ENCODE data around the gene UPK1A.
A peak's percentile ranks its signal among the peaks of the same experiment; 100 is the strongest.

Gene UPK1A

DNA sequence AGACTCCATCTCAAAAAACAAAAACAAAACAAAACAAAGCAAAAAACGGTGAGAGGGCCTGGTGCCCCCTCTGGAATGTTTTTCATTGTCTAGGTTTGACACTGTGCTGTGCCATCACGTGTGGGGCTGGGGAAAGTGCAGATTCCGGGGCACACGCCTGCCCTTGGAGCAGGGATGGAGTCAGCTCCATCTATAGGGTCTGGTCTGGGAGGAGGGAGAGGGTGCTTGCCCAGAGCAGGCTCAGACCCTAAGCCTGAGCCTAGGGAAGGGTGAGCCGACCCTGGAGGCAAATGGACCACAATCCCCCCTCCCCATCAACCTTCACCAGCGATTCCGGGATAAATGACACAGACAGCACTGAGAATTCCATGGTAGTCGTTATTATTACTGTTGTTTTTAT, 27.1 kb downstream of the UPK1A start:
- no peak for DNase-seq

DNA sequence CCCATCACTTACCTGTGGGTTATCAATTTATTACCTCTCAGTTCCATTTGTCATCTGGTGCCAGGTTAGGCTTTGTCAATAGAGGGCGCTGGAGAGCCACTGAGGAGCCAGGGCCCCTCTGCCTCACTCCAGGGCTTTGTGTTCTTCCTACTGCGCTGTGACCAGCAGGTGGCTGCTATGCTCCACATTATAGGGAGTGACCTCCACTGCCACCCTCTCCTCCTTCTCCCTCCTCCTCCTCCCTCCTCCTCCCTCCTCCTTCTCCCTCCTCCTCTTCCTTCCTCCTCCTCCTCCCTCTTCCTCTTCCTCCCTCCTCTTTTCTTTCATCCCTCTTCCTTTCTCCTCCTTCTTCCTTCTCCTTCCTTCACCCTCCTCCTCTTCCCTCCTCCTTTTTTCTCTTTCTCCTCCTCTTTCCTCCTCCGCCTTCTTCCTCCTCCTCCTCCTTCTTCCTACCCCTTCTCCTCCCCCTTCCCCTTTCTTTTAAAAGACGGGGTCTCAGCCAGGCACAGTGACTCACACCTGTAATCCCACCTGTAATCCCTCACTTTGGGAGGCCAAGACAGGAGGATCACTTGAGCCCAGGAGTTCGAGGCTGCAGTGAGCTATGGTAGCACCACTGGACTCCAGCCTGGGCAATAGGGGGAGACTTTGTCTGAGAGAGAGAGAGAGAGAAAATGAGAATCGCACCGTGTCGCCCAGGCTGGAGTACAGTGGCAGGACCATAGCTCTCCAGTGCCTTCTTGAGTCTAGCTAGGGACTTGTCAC, 27.7 kb downstream of the UPK1A start:
- peak; percentile 89 to 91 for DNase-seq

DNA sequence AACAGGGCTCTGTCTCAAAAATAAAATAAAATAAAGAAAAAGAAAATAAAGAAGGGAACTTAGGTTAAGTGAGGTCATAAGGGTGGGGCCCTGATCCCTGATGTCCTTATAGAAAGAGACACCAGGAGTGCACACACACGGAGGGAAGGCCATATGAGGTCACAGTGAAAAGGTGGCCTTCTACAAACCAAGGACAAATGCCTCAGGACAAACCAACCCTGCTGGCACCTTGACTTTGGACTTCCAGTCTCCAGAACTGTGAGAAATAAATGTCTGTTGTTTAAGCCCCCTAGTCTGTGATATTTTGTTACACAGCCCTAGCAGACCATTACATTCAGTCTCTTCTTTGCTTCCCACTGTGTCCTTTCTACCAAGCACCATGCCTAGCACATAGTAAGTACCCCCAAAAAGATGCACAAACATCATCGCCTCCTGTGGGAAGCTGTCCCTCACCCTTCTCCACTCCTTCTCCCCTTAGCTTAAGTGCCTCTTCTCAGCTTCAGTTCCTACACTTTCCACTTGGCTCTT, 29.6 kb downstream of the UPK1A start:
- no peak for DNase-seq

DNA sequence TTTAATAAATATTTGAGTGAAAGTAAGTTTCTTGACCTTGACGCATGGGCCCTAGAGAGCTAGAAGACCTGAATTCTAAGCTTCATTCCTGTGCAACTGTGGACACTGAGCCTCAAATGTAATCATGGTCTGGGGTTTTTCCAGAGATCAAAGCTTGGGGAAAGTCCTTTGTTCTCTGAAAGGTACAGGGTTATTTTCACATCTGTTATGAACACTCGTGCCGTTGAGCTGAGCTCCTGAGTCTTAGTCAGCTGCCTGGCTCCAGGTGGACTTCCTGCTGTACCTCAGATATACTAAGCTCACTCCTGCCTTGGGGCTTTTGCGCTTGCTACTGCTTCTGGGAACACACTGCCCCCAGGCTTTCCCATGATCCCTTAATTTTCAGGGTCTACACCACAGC, 30.5 kb downstream of the UPK1A start:
- DNase-seq: no peak

DNA sequence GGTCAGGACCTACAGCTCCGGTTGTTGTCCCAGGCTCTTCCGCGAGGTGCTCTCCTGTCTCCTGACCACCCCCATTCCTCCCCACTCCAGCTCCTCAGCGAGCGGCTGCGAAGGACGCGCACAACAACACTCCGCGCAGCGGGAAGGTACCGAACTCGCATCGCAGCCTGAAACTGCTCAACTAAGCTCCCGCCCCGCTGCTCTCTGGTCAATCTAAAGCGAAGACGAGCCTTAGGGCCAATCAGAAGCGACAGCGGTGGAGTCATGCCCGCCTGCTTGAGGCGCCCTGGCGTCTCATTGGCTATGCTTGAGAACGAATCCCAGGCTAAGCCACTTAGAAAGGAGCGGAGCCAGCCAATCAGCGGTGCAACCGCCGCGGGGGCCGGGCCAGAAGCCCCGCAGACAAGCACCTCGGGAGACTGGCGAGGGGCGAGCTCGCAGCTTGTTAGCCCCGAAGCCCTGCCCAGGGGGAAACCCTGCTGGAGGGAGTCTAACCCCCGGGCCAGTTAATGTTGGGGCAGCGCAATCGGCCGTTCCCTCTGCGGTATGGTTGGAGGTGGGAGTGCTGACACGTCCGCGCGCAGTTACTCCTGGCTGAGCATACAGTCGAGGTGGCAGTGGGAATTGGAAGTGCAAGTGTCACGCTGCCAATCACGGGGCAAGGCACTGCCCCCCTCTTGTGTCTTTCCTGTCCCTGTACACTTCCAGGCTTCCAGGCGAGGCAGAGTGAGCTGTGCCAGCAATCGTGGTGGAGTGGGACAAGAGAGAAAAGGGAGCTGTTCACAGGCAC, 36.1 kb downstream of the UPK1A start:
- peak; percentile 89 to 91 for DNase-seq

DNA sequence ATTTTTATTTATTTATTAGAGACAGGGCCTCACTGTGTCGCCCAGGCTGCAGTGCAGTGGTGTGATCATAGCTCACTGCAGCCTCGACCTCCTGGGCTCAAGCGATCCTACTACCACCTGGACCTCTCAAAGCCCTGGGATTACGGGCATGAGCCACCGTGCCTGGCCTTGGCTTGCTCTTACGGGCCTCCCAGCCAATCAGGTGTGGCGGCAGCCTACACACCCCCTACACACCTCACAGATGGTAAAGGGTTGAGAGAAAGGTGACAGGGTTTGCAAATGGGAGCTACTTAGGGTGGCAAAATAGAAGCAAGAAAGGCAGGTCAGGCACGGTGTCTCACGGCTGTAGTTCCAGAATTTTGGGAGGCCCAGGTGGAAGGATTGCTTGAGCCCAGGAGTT, 37.0 kb downstream of the UPK1A start:
- no peak for DNase-seq

DNA sequence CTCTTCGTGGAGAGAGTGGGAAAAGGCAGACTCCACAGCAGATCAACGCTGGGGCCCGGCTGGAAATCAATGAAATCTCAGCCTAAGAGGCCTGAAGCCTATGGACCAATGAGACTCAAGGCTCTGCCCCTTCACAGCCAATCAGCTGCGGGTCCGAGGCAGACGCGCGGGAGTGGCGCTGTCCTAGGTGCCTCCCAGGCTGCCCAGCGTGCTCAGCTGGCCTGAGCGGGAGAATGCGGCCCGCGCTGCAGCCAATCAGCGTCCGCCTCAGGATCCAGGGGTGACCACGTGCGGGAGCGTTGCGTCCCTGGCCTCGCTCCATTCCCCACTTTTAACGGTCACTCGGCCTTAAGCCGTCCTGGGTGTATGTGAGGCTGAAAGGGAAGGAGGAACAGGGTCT, 37.9 kb downstream of the UPK1A start, which contains the start of gene ZBTB32:
ZBTB32 (plus strand) TSS at position 341 of the 400 bp plus-strand sequence. CDS start 10,069 bp downstream, outside the sequence.
- DNase-seq: no peak

DNA sequence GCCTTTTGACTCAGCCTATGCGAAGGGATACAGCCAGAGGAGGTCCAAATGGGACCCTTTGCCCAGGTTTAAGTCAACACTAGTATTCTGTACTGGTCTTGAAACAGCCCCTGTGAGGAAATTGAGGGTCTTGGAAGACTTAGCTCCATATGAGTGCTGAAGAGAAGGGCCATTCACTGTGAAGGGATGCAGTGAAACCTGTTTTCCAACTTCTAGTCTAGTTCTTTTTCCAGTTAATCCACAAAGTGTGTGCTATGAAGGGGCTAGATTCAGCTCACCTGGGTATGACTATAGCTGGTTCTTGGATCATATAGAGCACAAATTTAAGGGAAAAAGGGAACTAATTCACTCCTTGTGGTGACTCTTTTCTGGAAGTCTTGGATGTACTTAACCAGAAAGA, 42.1 kb downstream of the UPK1A start:
- DNase-seq: no peak

DNA sequence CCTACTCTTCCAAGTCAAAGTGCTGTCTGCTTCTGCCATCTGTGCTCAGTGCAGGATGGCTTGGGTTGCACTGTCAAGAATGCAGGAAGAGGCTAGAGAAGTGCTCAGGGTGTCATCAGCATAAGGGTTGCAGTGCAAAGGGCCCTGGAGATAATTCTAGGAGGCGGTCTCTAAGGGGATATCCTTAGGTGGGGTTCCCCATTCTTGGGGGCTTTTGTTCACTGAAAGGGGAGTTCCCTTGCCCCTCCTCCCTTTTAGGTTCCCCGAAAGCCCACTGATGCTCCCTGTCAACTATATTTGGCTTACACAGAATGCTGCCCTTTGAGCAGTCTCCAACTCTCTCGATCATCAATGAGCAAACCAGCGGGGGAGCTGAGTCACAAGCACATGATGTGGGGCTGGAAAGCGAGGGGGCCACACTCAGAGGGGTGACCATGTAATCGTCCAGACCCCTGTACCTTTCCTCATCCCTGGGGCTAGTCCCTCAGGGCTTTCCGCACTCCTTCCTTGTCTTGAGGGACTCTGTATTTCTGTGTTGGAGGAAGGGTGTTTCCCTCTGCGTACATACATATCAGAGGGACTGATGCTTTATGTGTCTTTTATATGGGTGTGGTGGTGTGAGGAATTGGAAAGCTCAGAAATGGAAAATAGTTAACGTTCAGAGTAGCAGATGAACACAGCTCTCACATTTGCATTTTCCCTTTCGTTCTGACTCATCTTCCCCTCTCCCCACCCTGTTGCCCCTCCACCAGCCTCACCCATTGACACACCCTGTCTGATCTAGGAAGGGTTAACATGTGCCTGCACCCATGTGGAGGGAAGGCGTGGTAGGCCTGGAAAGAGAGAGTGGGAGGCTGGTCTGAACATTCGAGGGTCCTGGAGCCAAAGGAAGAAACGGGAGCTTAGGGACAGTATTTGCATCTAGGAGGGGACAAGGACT, 44.7 kb downstream of the UPK1A start:
- DNase-seq: peak; percentile 26 to 44

DNA sequence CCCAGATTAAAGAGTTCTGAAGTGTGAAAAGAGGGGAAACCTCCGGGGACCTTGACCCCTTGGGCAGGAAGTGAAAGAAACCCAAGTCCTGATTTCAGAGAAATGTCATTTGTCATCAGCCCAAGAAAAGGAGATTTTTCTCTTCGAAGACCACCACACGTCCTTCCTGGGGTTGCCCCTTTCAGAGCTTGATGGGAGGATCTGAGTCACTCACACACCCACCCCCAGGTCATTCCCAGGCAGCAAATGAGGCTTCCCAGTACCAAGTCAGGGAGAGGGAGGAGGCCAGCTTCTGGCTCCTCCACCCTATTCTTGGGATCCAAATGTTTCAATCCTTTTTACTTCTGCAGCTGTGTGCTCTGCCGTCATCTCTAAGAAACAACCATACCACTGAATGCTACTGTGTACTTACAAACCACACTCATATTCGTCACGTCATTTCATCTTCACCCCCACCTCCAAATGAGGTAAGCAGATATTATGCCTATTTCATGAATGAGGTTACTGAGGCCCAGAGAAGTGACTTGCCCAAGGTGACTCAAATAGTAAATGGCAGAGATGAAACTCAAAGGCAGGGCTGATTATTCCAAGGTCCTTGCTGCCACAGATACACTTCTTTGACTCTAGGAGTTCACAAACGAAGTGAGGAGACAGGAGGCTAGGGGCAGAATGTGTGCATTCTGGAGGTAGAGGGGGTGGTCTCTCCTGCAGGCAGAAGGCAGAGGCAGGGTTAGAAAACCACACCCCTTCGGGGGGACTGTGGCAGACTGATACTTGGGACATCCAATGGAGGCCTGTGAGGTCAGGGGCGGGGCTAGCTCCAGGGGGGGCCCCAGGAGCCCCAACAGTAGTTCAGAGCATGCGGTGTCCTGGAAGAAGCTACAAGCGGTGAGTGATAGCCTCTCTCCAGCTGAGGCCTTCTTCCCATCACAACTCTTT, 46.5 kb downstream of the UPK1A start:
- DNase-seq: peak in 1 of 2 experiments; percentile 28

DNA sequence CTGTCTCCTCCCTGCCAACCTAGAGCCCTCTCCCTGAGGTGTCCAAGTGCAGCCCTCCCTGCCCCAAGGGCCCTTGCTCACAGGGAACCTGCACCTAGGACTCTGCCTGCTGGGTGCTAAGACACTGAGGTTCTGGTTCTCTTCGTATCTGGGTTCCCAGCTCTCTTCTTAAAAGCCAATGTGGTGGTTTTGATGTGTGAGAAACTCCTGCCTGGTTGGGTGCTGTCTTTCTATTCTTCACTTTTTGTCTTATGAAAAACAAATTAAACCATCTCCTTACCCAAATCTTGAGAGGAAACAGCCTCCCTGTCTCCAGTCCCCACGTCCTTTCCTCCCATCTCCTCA, 47.2 kb downstream of the UPK1A start:
- DNase-seq: no peak

DNA sequence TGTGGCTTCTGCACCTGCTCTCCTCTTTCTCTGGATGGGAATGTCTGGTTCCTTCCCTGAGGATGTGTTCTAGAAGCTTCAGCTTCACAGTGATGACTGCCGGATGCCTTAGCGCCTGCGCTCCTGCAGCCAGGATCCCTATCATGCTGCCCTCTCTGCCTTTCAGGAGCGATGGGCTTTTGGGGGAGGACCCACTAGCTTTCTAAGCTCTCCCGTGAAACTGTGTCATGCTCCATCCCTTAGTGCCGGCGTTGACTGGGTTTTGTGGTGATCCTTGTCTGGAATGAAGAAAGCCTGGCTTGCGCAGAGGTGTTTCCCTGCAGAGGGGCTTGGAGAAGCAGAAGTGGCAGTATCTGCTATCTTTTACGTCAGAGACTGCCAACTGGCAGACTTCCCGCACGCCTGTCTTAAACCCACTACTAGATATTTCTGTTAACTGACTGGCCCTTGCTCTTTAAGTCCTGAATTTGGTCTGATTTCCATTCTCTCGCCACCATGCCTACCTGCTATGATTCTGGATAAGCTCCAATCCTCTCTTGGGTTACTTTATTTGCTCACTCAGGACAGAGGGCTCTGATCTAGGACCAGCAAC, 47.7 kb downstream of the UPK1A start:
- no peak for DNase-seq

DNA sequence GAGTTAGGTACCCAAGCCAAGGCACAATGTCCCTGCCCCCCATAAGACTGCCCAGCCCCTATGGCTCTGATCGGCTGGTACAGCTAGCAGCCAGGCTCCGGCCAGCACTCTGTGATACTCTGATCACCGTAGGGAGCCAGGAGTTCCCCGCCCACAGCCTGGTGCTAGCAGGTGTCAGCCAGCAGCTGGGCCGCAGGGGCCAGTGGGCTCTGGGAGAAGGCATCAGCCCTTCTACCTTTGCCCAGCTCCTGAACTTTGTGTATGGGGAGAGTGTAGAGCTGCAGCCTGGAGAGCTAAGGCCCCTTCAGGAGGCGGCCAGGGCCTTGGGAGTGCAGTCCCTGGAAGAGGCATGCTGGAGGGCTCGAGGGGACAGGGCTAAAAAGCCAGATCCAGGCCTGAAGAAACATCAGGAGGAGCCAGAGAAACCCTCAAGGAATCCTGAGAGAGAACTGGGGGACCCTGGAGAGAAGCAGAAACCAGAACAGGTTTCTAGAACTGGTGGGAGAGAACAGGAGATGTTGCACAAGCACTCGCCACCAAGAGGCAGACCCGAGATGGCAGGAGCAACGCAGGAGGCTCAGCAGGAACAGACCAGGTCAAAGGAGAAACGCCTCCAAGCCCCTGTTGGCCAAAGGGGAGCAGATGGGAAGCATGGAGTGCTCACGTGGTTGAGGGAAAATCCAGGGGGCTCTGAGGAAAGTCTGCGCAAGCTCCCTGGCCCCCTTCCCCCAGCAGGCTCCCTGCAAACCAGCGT, 48.5 kb downstream of the UPK1A start:
- DNase-seq: no peak

DNA sequence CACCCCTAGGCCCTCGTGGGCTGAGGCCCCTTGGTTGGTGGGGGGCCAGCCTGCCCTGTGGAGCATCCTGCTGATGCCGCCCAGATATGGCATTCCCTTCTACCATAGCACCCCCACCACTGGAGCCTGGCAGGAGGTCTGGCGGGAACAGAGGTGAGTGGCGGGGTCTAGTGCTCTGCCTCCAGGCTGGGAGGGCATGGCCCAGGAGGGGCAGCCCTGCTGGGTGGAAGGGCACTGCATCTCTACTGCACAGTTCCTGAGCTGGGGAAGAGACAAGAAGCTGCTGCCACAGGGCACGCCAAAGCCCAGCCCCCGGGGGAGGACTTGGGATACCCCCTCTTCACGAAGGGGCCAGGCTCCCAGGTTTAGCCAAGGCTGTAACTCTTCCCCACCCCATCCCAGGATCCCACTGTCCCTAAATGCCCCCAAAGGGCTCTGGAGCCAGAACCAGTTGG, 49.1 kb downstream of the UPK1A start:
- DNase-seq: no peak

DNA sequence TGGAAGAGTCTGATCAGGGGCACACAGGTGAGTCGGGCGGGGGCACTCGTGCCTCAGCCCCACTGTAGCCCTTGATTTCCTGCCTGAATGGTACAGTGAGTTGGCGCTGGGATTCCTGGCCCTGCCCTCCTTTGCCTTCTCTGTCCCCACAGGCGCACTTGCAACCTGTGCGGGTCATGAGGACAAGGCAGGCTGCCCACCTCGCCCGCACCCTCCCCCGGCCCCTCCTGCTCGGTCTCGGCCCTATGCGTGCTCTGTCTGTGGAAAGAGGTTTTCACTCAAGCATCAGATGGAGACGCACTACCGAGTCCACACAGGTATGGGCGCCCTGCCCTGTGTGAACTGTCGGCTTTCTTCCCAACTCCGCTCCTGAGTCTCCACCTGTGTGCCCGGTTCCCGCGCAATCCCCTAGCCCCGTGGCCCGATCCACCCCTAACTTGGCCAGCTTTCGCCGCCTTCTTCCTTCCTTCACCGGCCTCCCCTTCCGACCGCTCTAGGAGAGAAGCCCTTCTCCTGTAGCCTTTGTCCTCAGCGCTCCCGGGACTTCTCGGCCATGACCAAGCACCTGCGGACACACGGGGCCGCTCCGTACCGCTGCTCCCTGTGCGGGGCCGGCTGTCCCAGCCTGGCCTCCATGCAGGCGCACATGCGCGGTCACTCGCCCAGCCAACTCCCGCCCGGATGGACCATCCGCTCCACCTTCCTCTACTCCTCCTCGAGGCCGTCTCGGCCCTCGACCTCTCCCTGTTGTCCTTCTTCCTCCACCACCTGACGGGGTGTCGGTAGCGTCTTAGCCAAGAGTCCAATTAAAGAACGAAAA, 49.9 kb downstream of the UPK1A start:
- no peak for DNase-seq

DNA sequence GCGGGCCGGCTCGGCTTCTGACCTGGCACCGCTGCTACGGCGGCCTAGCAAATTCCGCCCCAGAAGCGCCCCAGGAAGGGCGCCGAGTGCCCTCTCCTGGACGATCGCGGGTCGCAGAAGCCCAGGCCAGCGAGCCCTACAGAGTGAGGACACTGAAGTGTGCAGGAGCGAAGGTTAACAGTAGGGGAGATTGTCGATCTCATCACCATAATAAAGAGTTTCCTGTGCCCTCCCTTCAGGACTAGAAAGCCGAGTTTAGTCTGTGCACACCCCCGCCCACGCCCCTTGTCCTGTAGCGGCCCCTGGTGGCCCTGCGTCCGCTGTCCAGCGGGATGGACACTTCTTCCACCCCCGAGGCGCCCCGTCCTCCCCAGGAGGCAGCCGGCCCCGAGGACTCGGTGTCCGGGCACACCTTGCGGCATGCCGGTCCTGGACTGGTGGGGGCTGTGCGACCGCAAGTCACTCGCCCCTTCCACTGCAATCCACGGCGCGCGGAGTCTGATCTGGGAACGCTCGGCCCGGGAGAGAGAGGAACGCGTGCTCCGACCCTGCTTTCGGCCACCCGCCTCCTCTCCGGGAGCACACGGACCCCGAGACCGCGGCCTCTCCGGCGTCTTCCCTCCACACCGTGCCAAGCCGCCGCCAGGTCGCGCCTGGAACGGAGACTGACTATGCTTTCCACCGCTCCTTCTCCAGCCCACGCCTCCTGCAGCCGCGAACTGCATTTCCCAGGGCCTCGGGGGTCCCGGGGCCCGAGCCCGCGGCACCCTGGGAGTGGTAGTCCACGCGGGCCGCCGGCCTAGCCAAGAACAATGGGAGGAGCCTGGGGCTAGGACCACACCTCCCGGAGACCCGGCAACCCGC, 50.7 kb downstream of the UPK1A start:
- DNase-seq: peak; percentile 96 to 97

DNA sequence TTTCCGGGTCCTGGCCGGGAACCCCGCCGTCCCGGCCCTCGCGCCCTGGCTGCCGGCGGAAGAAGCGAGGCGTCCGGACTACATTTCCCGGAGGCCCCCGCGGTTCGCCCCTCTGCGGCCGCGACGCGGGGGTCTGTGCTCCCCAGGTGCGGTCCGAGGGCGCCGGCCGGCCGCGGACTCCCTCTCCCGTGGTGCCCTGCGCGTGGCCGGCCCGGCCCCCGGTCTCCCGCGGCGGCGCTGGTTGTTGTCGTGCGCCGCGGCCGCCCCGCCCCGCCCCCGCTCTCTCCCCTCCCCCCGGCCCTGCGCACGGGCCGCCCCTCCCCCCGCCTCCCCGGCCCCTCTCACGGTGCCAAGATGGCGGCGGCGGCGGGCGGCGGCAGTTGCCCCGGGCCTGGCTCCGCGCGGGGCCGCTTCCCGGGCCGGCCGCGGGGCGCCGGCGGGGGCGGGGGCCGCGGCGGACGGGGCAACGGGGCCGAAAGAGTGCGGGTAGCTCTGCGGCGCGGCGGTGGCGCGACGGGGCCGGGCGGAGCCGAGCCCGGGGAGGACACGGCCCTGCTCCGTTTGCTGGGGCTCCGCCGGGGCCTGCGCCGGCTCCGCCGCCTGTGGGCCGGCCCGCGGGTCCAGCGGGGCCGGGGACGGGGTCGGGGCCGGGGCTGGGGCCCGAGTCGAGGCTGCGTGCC, 51.5 kb downstream of the UPK1A start, which contains the start of gene KMT2B:
KMT2B (plus strand) TSS at position 339 of the 680 bp plus-strand sequence; CDS start at position 355, 16 bp downstream.
- peak in 1 of 2 experiments; percentile 48 for DNase-seq

All from activated CD4-positive, alpha-beta T cell treated with anti-CD3 and anti-CD28 coated beads, Interleukin-2, amount 50 U/mL, for 4 hours (primary cell).